ENCODE results near the gene ERMARD.

ERMARD gene

DNA sequence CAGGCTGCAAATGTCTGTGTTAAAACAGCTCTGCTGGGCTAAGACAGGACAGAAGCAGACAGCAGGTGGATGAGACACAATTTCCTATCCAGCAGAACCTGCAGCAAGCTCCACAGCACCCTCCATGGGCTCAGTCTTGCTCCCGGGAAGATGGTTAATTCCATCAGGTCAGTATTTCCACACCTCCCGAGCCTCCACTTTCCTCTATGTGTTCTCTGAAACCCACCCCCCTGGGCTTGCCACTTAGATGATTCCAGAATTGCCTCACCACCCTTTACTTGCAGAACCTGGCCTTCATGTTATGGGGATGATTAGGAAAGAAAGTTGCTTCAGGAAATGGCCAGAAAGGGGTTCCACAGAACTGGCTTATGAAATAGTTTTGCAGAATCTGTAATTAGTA is 43.8 kb downstream of the ERMARD start:
- H3K27ac Mint-ChIP-seq, result no peak overlapping the region
- H3K4me1 Mint-ChIP-seq, result peaks cover 10% of the 10 kb centered on the region
- no peak overlapping the region for H3K4me3 Mint-ChIP-seq
- H3K27me3 Mint-ChIP-seq, result peaks cover 81% of the 10 kb centered on the region
- no peak for DNase-seq
- CTCF ChIA-PET, result no interaction called here
- H3K9me3 Mint-ChIP-seq, result no peaks in the 10 kb centered on the region
- H3K36me3 Mint-ChIP-seq, result no peaks in the 10 kb centered on the region

DNA sequence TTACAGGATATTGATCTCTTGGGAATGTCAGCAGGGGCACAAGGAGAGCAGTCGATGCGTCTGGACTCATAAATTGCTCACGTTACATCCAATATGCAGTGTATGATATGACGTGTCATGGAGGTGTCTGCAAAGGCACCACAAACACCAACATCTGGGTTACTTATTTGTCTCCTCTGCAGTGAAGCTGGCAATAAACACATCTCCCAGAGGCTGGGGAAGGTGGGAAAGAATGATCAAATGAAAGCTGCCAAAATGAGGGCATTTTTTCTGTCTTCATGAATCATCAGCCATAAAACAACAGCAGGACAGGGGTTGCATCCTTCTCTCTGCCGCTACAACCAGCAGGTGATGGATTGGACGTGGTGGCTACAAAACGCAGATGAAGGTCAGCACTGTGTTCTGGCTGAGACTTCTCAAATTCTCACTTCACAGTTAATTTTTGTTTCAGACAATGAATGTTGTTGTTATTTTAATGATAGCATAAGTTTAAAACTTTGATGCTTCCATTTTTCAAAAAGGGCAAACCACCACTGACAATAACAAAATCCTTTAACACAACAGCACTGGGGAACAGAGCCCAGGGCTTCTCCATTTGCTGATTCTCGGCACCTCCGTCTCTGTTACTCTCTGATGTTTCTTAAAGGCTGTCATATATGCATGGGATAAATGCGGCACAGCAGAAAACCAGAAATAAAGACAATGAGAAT is 47.5 kb downstream of the ERMARD start:
- Mint-ChIP-seq H3K27me3 (peaks cover 71% of the 10 kb centered on the region), H3K36me3 (no peaks in the 10 kb centered on the region), H3K27ac (no peak overlapping the region), H3K4me3 (no peak overlapping the region), H3K9me3 (no peaks in the 10 kb centered on the region), H3K4me1 (peaks cover 12% of the 10 kb centered on the region)
- CTCF ChIA-PET, result interaction anchor here (1.4 kb wide), 1 partner anchor 33 kb away, joined by 5 read pairs; no protein-coding TSS in a partner anchor
- DNase-seq, result no peak

DNA sequence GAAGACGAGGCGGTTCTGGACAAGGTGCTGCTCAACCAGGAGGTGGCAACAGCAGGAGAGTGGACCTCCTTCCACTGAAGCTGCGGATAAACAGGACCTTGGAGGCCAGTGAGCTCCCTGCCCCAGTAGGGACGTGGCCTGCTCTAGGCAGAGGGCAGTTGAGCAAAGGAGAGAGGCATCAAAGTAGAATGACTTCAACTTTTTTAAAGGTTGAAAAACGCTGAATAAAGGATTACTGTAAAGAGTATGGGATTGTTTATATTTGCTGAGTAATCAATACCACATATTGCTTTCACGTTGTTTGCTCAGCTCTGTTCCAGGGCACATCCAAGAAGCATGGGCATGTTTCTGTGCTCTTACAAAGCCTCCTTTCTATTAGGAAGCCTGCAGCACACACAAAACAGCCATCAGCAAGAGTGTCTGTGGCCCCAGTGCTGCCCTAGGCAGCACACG is 48.1 kb downstream of the ERMARD start:
- peaks cover 71% of the 10 kb centered on the region for H3K27me3 Mint-ChIP-seq
- peaks cover 18% of the 10 kb centered on the region for H3K4me1 Mint-ChIP-seq
- DNase-seq, result no peak

DNA sequence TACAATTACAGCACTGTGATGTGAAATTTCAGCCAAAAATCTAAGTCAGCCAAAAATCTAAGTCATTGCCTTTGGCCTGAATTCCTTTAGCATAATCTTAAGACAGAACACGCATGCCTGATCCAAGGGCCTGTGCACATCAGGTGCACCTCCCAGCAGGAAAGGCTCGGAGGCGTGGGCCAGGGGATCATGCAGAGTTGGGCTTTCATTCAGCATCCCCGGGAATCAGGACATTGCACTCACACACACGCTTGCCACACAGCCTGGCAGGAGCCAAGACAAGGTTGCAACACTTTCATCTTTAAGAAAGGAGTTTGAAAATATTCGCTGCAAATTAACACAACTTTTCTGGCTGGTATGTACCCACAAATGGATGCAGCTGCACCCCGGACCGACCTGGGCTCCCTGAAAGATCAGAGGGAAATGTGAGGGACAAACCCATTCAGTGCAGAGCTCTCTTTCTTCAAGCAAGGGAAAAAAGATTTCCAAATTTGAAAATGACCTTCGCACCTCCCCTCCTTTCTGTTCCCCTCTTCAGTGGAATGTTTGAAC is 48.8 kb downstream of the ERMARD start:
- DNase-seq, result no peak
- CTCF ChIA-PET, result interaction anchor here (0.9 kb wide), 1 partner anchor 9 kb away, joined by 3 read pairs; no protein-coding TSS in a partner anchor
- no peak overlapping the region for H3K27ac Mint-ChIP-seq
- H3K4me1 Mint-ChIP-seq, result peaks cover 22% of the 10 kb centered on the region
- no peaks in the 10 kb centered on the region for H3K36me3 Mint-ChIP-seq
- H3K9me3 Mint-ChIP-seq, result no peaks in the 10 kb centered on the region
- H3K27me3 Mint-ChIP-seq, result peaks cover 71% of the 10 kb centered on the region
- no peak overlapping the region for H3K4me3 Mint-ChIP-seq

More for the DNA sequence above, 48.1 kb downstream of the ERMARD start:
- Mint-ChIP-seq H3K27ac (no peak overlapping the region), H3K9me3 (no peaks in the 10 kb centered on the region), H3K36me3 (no peaks in the 10 kb centered on the region), H3K4me3 (no peak overlapping the region)
- CTCF ChIA-PET, result interaction anchor here (0.9 kb wide), 1 partner anchor 9 kb away, joined by 3 read pairs; no protein-coding TSS in a partner anchor

DNA sequence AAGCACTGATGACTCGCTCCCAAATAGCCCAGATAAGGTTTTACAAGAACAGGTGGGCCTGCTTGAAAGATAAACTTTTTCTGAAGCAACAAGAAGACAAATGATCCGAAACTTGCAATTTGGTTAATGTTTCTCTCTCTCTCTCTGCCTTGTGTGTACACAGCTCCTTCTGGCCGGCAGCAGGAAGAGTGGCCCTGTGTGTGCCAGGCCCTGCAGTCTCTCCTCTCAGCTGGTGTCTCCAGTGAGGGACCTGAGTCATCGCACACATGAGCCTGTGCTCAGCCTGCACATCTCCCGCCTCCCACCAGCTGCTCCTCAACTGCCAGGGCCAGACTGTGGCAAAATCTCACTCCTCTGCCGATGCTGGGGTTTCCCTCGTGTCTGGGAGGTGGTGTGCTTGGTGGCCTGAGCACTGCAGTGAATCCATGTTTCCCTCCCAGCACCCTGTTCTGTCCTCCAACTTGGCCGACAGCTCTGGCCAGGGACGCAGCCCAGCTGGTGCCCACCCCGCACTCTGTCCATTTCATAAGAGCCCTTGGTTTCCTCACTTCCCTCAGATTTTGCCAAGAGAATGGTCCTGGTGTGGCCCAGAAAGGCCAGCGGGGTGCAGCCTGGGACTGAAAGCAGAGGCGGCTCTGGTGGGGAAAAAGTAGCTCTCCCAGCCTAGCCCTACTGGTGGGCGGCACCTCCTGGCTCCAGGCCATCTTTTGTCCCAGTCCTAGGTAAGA is 49.4 kb downstream of the ERMARD start:
- Mint-ChIP-seq H3K4me3 (no peak overlapping the region), H3K4me1 (peaks cover 28% of the 10 kb centered on the region), H3K36me3 (no peaks in the 10 kb centered on the region), H3K27me3 (peaks cover 75% of the 10 kb centered on the region), H3K9me3 (no peaks in the 10 kb centered on the region), H3K27ac (no peak overlapping the region)
- DNase-seq, result no peak
- CTCF ChIA-PET, result interaction anchor here (4.2 kb wide), 1 partner anchor 11 kb away, joined by 35 read pairs; no protein-coding TSS in a partner anchor

DNA sequence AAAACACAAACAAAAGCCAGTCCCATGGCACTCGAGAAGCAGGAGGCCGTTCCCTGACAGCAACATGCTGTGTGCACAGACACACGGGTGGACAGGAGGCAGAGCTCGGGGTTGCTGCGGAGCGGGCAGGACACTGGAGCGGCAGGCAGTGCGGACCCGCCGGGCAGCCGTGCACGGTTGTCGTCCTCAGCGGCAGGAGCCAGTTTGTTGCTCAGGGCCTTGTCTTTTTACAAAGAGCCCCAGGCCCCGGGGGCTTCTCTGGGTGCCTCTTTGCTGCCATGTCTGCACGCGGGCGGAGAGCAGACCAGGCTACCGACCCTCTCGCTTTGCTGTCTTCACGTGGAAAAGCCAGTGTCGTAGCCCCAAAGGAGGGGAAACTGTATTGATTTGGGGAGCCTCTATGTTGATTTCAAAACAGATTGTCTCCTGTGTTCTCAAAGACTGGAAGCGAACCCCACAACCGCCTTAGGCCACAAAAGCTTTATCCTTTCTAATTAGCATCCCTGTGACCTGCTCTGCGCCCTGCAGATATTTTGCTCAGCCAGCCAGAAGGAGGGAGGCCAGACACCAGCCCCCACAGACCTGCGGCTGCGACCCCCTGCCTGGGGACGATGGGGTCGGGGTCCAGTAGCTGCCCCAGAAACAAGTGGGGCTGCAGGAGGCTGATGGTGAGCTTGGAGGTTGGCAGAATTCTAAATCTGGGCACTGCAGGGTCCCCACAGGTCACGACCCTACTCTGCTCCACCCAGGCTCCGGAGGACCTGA is 50.2 kb downstream of the ERMARD start:
- Mint-ChIP-seq H3K27me3 (peaks cover 80% of the 10 kb centered on the region), H3K36me3 (no peaks in the 10 kb centered on the region), H3K4me1 (peaks cover 34% of the 10 kb centered on the region), H3K27ac (no peak overlapping the region), H3K4me3 (no peak overlapping the region), H3K9me3 (peaks cover 2% of the 10 kb centered on the region)
- CTCF ChIA-PET, result interaction anchor here (4.2 kb wide), 1 partner anchor 12 kb away, joined by 35 read pairs; no protein-coding TSS in a partner anchor
- DNase-seq, result no peak

DNA sequence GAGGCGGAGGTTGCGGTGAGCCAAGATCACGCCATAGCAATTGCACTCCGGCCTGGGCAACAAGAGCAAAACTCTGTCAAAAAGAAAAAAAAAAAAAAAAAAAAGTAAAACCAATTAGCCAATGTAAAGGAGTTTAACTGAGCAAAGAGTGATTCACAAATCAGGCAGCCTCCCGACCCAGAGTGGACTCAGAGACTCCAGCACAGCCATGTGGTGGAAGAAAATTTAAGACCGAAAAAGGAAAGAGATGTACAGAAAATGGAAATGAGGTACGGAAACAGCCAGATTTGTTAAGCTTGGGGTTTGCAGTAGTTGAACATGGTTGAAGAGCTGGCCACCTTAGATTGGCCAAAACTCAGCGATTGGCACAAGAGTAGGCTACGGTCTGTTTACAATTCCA is 51.4 kb downstream of the ERMARD start:
- H3K27ac Mint-ChIP-seq, result no peak overlapping the region
- CTCF ChIA-PET, result interaction anchor here (1.3 to 4.2 kb wide), 3 partner anchors 9 to 29 kb away, joined by 3 to 35 read pairs (median 8); no protein-coding TSS in a partner anchor
- peaks cover 82% of the 10 kb centered on the region for H3K27me3 Mint-ChIP-seq
- no peak for DNase-seq
- peaks cover 10% of the 10 kb centered on the region for H3K9me3 Mint-ChIP-seq
- H3K36me3 Mint-ChIP-seq, result no peaks in the 10 kb centered on the region
- peaks cover 44% of the 10 kb centered on the region for H3K4me1 Mint-ChIP-seq
- no peak overlapping the region for H3K4me3 Mint-ChIP-seq

DNA sequence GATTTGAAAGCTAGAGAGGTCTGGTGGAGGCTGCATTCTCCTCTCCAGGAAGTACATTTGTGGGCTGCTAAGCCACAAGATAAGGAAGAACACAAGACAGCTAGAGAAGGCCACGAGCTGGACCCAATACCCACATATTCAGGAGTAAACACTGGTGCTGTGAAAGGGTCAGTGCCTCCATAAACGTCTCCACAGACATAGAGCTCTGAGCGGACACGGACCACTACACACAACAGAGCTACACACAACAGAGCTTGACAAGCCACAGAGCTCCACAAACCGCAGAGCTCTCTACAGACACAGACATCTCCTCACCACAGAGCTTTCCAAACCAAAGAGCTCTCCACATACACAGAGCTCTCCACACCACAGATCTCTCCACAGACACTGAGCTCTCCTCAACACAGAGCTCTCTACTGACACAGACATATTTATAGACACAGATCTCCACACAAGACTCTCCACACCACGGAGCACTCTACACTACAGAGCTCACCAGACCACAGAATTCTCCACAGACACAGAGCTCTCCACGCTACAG is 51.9 kb downstream of the ERMARD start:
- Mint-ChIP-seq H3K4me1 (peaks cover 44% of the 10 kb centered on the region), H3K4me3 (no peak overlapping the region), H3K27me3 (peaks cover 78% of the 10 kb centered on the region), H3K36me3 (no peaks in the 10 kb centered on the region), H3K27ac (peak overlapping the region; percentile 3), H3K9me3 (peaks cover 10% of the 10 kb centered on the region)
- peak; percentile 39 for DNase-seq
- CTCF ChIA-PET, result interaction anchor here (1.3 to 4.2 kb wide), 4 partner anchors 10 to 29 kb away, joined by 3 to 35 read pairs (median 6); no protein-coding TSS in a partner anchor

DNA sequence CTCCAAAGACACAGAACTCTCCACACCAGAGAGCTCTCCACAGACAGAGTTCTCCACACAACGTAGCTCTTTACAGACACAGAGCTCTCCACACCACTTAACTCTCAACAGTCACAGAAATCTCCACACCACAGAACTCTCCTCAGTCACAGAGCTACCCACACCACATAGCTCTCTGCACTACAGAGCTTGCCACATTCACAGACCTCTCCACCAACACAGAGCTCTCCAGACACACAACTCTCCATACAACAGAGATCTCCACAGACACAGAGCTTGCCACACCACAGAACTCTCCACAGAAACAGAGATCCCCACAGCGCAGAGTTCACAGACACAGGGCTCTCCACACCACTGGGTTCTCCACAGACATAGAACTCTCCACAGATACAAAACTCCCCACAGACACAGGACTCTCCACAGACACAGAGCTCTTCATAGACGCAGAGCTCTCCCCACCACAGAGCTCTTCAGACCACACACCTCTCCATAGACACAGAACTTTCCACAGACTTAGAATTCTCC is 52.5 kb downstream of the ERMARD start:
- Mint-ChIP-seq H3K4me1 (peaks cover 44% of the 10 kb centered on the region), H3K4me3 (no peak overlapping the region), H3K27ac (no peak overlapping the region)

DNA sequence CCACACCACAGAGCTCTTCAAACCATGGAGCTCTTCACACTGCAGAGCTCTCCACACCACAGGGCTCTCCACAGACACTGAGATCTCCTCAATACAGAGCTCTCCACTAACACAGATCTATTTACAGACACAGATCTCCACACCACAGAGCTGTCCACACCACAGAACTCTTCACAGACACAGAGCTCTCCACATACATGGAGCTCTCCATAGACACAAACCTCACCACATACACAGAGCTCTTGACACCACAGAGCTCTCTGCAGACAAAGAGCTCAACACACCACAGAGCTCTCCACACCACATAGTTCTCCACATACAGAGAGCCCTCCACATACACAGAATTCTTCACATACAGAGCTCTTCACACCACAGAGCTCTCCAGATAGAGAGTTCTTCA is 53.0 kb downstream of the ERMARD start:
- CTCF ChIA-PET, result interaction anchor here (0.9 to 4.2 kb wide), 5 partner anchors 8 to 27 kb away, joined by 3 to 35 read pairs (median 6); no protein-coding TSS in a partner anchor
- Mint-ChIP-seq H3K4me3 (no peak overlapping the region), H3K9me3 (peaks cover 10% of the 10 kb centered on the region), H3K36me3 (no peaks in the 10 kb centered on the region), H3K4me1 (peaks cover 44% of the 10 kb centered on the region), H3K27ac (no peak overlapping the region), H3K27me3 (peaks cover 71% of the 10 kb centered on the region)
- no peak for DNase-seq

More for the DNA sequence above, 52.5 kb downstream of the ERMARD start:
- Mint-ChIP-seq H3K27me3 (peaks cover 76% of the 10 kb centered on the region), H3K36me3 (no peaks in the 10 kb centered on the region), H3K9me3 (peaks cover 10% of the 10 kb centered on the region)
- CTCF ChIA-PET, result interaction anchor here (1.3 to 4.2 kb wide), 5 partner anchors 10 to 28 kb away, joined by 3 to 35 read pairs (median 6); no protein-coding TSS in a partner anchor
- DNase-seq, result no peak

DNA sequence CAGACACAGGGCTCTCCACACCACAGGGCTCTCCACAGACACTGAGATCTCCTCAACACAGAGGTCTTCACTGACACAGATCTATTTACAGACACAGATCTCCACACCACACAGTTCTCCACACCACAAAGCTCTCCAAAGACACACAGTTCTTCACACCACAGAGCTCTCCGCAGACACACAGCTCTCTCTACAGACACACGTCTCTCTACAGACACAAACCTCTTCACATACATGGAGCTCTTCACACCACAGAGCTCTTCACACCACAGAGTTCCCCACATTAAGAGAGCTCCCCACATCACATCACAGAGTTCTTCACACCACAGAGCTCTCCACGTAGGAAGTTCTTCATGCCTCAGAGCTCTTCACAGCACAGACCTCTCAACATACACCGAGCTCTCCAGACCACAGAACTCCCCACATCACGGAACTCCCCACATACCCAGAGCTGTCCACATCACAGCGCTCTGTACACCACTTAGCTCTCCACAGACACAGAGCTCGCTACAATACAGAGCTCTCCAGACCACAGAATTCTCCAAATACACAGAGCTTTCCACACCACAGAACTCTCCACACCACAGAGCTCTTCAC is 53.9 kb downstream of the ERMARD start:
- DNase-seq, result no peak
- Mint-ChIP-seq H3K4me1 (peaks cover 44% of the 10 kb centered on the region), H3K27me3 (peaks cover 69% of the 10 kb centered on the region), H3K9me3 (peaks cover 10% of the 10 kb centered on the region), H3K4me3 (no peak overlapping the region), H3K36me3 (no peaks in the 10 kb centered on the region), H3K27ac (no peak overlapping the region)
- CTCF ChIA-PET, result interaction anchor here (0.9 to 4.2 kb wide), 6 partner anchors 9 to 26 kb away, joined by 4 to 35 read pairs (median 8); no protein-coding TSS in a partner anchor

DNA sequence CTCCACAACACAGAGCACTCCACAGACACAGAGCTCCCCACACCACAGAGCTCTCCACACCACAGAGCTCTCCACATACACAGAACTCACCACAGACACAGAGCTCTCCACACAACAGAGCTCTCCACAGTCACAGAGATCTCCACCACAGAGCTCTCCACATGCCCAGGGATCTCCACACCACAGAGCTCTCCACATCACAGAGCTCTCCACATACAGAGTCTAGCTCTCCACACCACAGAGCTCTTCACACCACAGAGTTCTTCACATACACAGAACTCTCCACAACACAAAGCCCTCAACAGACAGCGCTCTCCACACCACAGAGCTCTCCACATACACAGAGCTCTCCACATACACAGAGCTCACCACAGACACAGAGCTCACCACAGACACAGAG is 55.3 kb downstream of the ERMARD start:
- H3K9me3 Mint-ChIP-seq, result peaks cover 10% of the 10 kb centered on the region
- H3K4me3 Mint-ChIP-seq, result no peak overlapping the region
- H3K27me3 Mint-ChIP-seq, result peaks cover 68% of the 10 kb centered on the region
- no peak for DNase-seq
- no peak overlapping the region for H3K27ac Mint-ChIP-seq
- CTCF ChIA-PET, result interaction anchor here (1.2 to 3.3 kb wide), 3 partner anchors 16 to 25 kb away, joined by 4 to 17 read pairs (median 10); no protein-coding TSS in a partner anchor
- H3K36me3 Mint-ChIP-seq, result no peaks in the 10 kb centered on the region
- peaks cover 44% of the 10 kb centered on the region for H3K4me1 Mint-ChIP-seq

DNA sequence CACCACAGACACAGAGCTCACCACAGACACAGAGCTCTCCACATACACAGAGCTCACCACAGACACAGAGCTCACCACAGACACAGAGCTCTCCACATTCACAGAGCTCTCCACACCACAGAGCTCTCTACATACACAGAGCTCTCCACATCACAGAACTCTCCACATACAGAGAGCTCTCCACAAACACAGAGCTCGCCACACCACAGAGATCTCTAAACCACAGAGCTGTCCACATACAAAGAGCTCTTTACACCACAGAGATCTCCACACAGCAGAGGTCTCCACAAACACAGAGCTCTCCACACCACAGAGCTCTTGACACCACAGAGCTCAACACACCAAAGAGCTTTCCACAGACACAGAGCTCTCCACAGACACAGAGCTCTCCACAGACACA is 55.8 kb downstream of the ERMARD start:
- H3K27ac Mint-ChIP-seq, result no peak overlapping the region
- H3K4me1 Mint-ChIP-seq, result peaks cover 44% of the 10 kb centered on the region
- H3K9me3 Mint-ChIP-seq, result peaks cover 10% of the 10 kb centered on the region
- H3K4me3 Mint-ChIP-seq, result no peak overlapping the region
- DNase-seq, result no peak
- H3K27me3 Mint-ChIP-seq, result peaks cover 71% of the 10 kb centered on the region
- H3K36me3 Mint-ChIP-seq, result no peaks in the 10 kb centered on the region
- CTCF ChIA-PET, result interaction anchor here (2.5 to 3.3 kb wide), 2 partner anchors 17 to 24 kb away, joined by 10 to 17 read pairs; no protein-coding TSS in a partner anchor

Data from activated naive CD4-positive, alpha-beta T cell treated with anti-CD3 and anti-CD28 coated beads, Interleukin-2, amount 10 ng/mL, durations not matched to agents 7 days and 5 days (primary cell).